Measurements from ENCODE around the gene IRF8.

Gene IRF8

GRCh38 chr16:85911251-85911930 is 12.4 kb downstream of the IRF8 start:
- Histone ChIP-seq H3K4me3 (ENCODE audit: low read depth, low read length) (no peak overlapping the region), H3K36me3 (no peaks in the 10 kb centered on the region), H3K27ac (no peak overlapping the region), H3K27me3 (ENCODE audit: insufficient read depth, low read depth, severe bottlenecking) (no peaks in the 10 kb centered on the region), H3K9me3 (ENCODE audit: severe bottlenecking) (no peaks in the 10 kb centered on the region)
- no peak for TF ChIP-seq CTCF (IDR thresholded peaks at IDR 0.05; ENCODE audit: low read depth, low read length)
- no peak for DNase-seq

- Histone ChIP-seq H3K27ac (no peak overlapping the region), H3K4me3 (ENCODE audit: low read depth, low read length) (no peak overlapping the region), H3K9me3 (ENCODE audit: severe bottlenecking) (no peaks in the 10 kb centered on the region), H3K36me3 (no peaks in the 10 kb centered on the region), H3K27me3 (ENCODE audit: insufficient read depth, low read depth, severe bottlenecking) (no peaks in the 10 kb centered on the region)
- no peak for DNase-seq
- no peak for TF ChIP-seq CTCF (IDR thresholded peaks at IDR 0.05; ENCODE audit: low read depth, low read length)
Observed at GRCh38 chr16:85912211-85912974, 13.4 kb downstream of the IRF8 start.

GRCh38 chr16:85913141-85913601 is 14.2 kb downstream of the IRF8 start:
- H3K9me3 ChIP-seq (ENCODE audit: severe bottlenecking): no peaks in the 10 kb centered on the region
- no peaks in the 10 kb centered on the region for H3K36me3 ChIP-seq
- no peak for DNase-seq
- H3K27ac ChIP-seq: no peak overlapping the region
- H3K4me3 ChIP-seq (ENCODE audit: low read depth, low read length): no peak overlapping the region
- H3K27me3 ChIP-seq (ENCODE audit: insufficient read depth, low read depth, severe bottlenecking): no peaks in the 10 kb centered on the region
- no peak for TF ChIP-seq CTCF (IDR thresholded peaks at IDR 0.05; ENCODE audit: low read depth, low read length)

GRCh38 chr16:85913688-85914422 is 14.9 kb downstream of the IRF8 start:
- DNase-seq: no peak
- no peak overlapping the region for H3K4me3 ChIP-seq (ENCODE audit: low read depth, low read length)
- no peaks in the 10 kb centered on the region for H3K27me3 ChIP-seq (ENCODE audit: insufficient read depth, low read depth, severe bottlenecking)
- H3K9me3 ChIP-seq (ENCODE audit: severe bottlenecking): no peaks in the 10 kb centered on the region
- no peak for TF ChIP-seq CTCF (IDR thresholded peaks at IDR 0.05; ENCODE audit: low read depth, low read length)
- no peaks in the 10 kb centered on the region for H3K36me3 ChIP-seq
- no peak overlapping the region for H3K27ac ChIP-seq

- Histone ChIP-seq H3K9me3 (ENCODE audit: severe bottlenecking) (no peaks in the 10 kb centered on the region), H3K4me3 (ENCODE audit: low read depth, low read length) (no peak overlapping the region), H3K36me3 (no peaks in the 10 kb centered on the region), H3K27me3 (ENCODE audit: insufficient read depth, low read depth, severe bottlenecking) (no peaks in the 10 kb centered on the region), H3K27ac (no peak overlapping the region)
- no peak for DNase-seq
- no peak for TF ChIP-seq CTCF (IDR thresholded peaks at IDR 0.05; ENCODE audit: low read depth, low read length)
Observed at GRCh38 chr16:85914423-85914794, 15.4 kb downstream of the IRF8 start.

All from WERI-Rb-1 (cell line).